Measurements from ENCODE around the gene ACRBP.

Gene ACRBP

GRCh38 chr12:6646276-6647082 lies 753 bp downstream of the ACRBP start:
- DNase-seq (ENCODE audit: low spot score) = no peak

- no peak for DNase-seq (ENCODE audit: low spot score)
Measured at GRCh38 chr12:6644903-6645302, 2.3 kb downstream of the ACRBP start.

GRCh38 chr12:6644257-6644596 lies 3.0 kb downstream of the ACRBP start:
- no peak for DNase-seq (ENCODE audit: low spot score)

- DNase-seq (ENCODE audit: low spot score) = no peak
Measured at GRCh38 chr12:6643569-6644256, 3.5 kb downstream of the ACRBP start.

- DNase-seq (ENCODE audit: low spot score) = no peak
Measured at GRCh38 chr12:6641131-6641530, 6.1 kb downstream of the ACRBP start.

GRCh38 chr12:6640497-6640896 lies 6.7 kb downstream of the ACRBP start:
- DNase-seq (ENCODE audit: low spot score) = no peak

GRCh38 chr12:6639151-6639801 lies 8.0 kb downstream of the ACRBP start:
- no peak for DNase-seq (ENCODE audit: low spot score)

GRCh38 chr12:6638305-6638704 lies 8.9 kb downstream of the ACRBP start:
- DNase-seq (ENCODE audit: low spot score) = no peak

- peak; percentile 55 for DNase-seq (ENCODE audit: low spot score)
Measured at GRCh38 chr12:6635856-6636531, 11.2 kb downstream of the ACRBP start, which contains the start of gene LPAR5. LPAR5 (minus strand) TSS chr12:6635959; CDS start chr12:6621248, 14,711 bp downstream.

GRCh38 chr12:6635375-6635855 lies 11.8 kb downstream of the ACRBP start:
- no peak for DNase-seq (ENCODE audit: low spot score)

GRCh38 chr12:6632026-6632983 lies 14.9 kb downstream of the ACRBP start:
- DNase-seq (ENCODE audit: low spot score) = no peak

GRCh38 chr12:6631549-6631961 lies 15.7 kb downstream of the ACRBP start:
- no peak for DNase-seq (ENCODE audit: low spot score)

GRCh38 chr12:6630736-6631135 lies 16.5 kb downstream of the ACRBP start:
- no peak for DNase-seq (ENCODE audit: low spot score)

GRCh38 chr12:6627616-6628015 lies 19.6 kb downstream of the ACRBP start:
- no peak for DNase-seq (ENCODE audit: low spot score)

- DNase-seq (ENCODE audit: low spot score) = no peak
Measured at GRCh38 chr12:6626654-6627283, 20.5 kb downstream of the ACRBP start.

- no peak for DNase-seq (ENCODE audit: low spot score)
Measured at GRCh38 chr12:6620885-6621274, 26.4 kb downstream of the ACRBP start.

- DNase-seq (ENCODE audit: low spot score) = peak; percentile 63
Measured at GRCh38 chr12:6620137-6620884, 26.9 kb downstream of the ACRBP start.

GRCh38 chr12:6618483-6619225 lies 28.6 kb downstream of the ACRBP start:
- no peak for DNase-seq (ENCODE audit: low spot score)

- DNase-seq (ENCODE audit: low spot score) = no peak
Measured at GRCh38 chr12:6615802-6616201, 31.4 kb downstream of the ACRBP start.
